Measurements from ENCODE around the gene DPYD. TPM values are rescaled to one million over a fixed set of nuclear protein-coding genes. Genes with fewer than 3 reads are reported as not detected.

DPYD gene
- total RNA-seq, 2 donors from 2014 or later, result 9.2 to 17.5 TPM

DNA sequence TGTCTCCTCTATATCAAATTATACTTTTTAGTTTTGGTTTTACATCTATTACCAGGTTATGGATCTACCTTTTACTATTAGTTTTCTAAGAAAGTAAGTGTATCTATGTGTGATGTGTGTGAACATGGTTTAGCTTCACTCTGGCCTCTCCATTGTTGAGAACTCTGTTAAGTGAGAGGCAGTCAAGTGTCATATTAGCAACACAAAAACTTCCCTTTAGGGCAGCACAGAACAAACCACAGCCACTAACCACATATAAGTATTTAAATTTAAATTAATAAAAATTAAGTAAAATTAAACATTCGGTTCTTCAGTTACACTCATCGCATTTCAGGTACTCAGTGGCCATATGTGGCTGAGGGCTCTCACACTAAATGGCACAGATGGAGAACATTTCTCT lies 96.6 kb downstream of the DPYD start:
- no peaks in the 10 kb centered on the region for H3K36me3 ChIP-seq (ENCODE audit: control insufficient read depth, insufficient read depth, low read length)
- H3K9me3 ChIP-seq (ENCODE audit: control insufficient read depth, low read length), result no peaks in the 10 kb centered on the region
- H3K4me3 ChIP-seq (ENCODE audit: low read length), result no peak overlapping the region
- H3K27me3 ChIP-seq (ENCODE audit: control insufficient read depth, insufficient read depth, low read length, poor library complexity, severe bottlenecking), result no peaks in the 10 kb centered on the region
- H3K27ac Mint-ChIP-seq, result no peak overlapping the region
- TF ChIP-seq, protein P1, sequence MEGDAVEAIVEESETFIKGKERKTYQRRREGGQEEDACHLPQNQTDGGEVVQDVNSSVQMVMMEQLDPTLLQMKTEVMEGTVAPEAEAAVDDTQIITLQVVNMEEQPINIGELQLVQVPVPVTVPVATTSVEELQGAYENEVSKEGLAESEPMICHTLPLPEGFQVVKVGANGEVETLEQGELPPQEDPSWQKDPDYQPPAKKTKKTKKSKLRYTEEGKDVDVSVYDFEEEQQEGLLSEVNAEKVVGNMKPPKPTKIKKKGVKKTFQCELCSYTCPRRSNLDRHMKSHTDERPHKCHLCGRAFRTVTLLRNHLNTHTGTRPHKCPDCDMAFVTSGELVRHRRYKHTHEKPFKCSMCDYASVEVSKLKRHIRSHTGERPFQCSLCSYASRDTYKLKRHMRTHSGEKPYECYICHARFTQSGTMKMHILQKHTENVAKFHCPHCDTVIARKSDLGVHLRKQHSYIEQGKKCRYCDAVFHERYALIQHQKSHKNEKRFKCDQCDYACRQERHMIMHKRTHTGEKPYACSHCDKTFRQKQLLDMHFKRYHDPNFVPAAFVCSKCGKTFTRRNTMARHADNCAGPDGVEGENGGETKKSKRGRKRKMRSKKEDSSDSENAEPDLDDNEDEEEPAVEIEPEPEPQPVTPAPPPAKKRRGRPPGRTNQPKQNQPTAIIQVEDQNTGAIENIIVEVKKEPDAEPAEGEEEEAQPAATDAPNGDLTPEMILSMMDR (conservative IDR thresholded peaks at IDR 0.05), result no peak
- no peak overlapping the region for H3K4me3 Mint-ChIP-seq
- no peaks in the 10 kb centered on the region for H3K36me3 Mint-ChIP-seq (ENCODE audit: low read depth)
- H3K4me1 Mint-ChIP-seq, result no peaks in the 10 kb centered on the region
- no peaks in the 10 kb centered on the region for H3K27me3 Mint-ChIP-seq (ENCODE audit: insufficient read depth)
- no peaks in the 10 kb centered on the region for H3K9me3 Mint-ChIP-seq
- no peak for DNase-seq
- 79 to 83% methylated on average over 1 to 2 of the region's 2 CpGs for WGBS, 2 experiments (ENCODE audit: insufficient coverage in 1 of 2, insufficient read length in 1 of 2)
- no peak overlapping the region for H3K27ac ChIP-seq (ENCODE audit: low read depth, low read length)
- H3K9ac ChIP-seq (ENCODE audit: extremely low read depth, low read length, poor library complexity, severe bottlenecking), result no peak overlapping the region
- no peaks in the 10 kb centered on the region for H3K4me1 ChIP-seq (ENCODE audit: control insufficient read depth, insufficient read depth, low read length)

DNA sequence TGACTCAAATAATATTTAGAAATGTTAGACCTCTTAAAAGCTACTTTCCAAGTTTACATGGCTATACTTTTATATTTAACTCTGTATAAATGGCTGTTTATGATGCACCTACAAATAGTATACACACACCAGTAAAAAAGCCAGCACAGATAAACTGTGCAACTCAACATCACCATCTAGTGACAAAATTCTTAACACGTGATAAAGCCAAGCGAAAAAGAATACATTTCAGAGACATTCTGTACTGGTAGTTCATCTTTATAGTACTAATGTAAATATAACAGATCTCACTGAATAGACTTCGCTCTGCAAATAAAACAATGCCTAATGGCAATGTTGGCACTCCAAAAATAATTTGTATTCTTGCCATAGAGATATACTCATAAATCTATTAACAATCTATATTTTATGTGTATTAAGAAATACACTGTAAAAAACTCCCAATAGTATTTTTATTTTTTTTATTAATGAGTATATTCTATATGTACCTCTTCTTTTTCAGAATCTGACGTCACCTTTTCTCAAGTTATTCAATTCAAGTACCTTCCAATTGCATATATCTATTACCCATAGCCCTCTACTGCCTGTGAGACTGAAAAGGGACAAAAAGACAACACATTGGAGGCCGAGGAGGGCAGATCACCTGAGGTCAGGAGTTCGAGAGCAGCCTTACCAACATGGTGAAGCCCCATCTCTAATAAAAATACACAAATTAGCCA lies 100.2 kb downstream of the DPYD start:
- Histone ChIP-seq H3K4me1 (ENCODE audit: control insufficient read depth, insufficient read depth, low read length) (no peaks in the 10 kb centered on the region), H3K27ac (ENCODE audit: low read depth, low read length) (no peak overlapping the region), H3K9me3 (ENCODE audit: control insufficient read depth, low read length) (no peaks in the 10 kb centered on the region), H3K9ac (ENCODE audit: extremely low read depth, low read length, poor library complexity, severe bottlenecking) (no peak overlapping the region), H3K4me3 (ENCODE audit: low read length) (no peak overlapping the region), H3K27me3 (ENCODE audit: control insufficient read depth, insufficient read depth, low read length, poor library complexity, severe bottlenecking) (no peaks in the 10 kb centered on the region), H3K36me3 (ENCODE audit: control insufficient read depth, insufficient read depth, low read length) (no peaks in the 10 kb centered on the region)
- Mint-ChIP-seq H3K4me3 (no peak overlapping the region), H3K36me3 (ENCODE audit: low read depth) (no peaks in the 10 kb centered on the region), H3K27me3 (ENCODE audit: insufficient read depth) (no peaks in the 10 kb centered on the region), H3K27ac (no peak overlapping the region), H3K4me1 (no peaks in the 10 kb centered on the region), H3K9me3 (no peaks in the 10 kb centered on the region)
- whole genome bisulfite sequencing, 2 experiments (ENCODE audit: insufficient coverage in 1 of 2, insufficient read length in 1 of 2), result 62 to 76% methylated on average over 2 to 6 of the region's 6 CpGs
- TF ChIP-seq, protein P1 (conservative IDR thresholded peaks at IDR 0.05), result peak; percentile 72
- DNase-seq, result no peak

DNA sequence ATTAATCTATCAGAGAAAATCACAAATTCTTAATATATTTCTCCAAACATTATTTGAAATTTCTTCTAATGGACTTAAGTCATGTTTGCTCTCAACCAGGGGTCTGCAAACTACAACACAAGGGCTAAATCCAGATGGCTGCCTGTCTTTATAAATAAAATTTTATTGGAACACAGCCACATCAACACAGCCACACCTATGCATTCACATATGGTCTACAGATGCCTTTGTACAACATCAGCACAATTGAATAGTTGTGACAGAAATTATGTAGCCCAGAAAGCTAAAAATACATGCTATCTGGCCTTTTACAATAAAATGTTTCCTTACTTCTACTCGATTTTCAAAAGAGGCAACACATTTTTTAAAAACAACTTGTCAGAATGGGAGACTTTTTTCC lies 103.9 kb downstream of the DPYD start:
- H3K4me3 Mint-ChIP-seq, result no peak overlapping the region
- no peak for DNase-seq
- no peak overlapping the region for H3K27ac Mint-ChIP-seq
- H3K9me3 Mint-ChIP-seq, result no peaks in the 10 kb centered on the region
- no peaks in the 10 kb centered on the region for H3K36me3 Mint-ChIP-seq (ENCODE audit: low read depth)
- Histone ChIP-seq H3K9ac (ENCODE audit: extremely low read depth, low read length, poor library complexity, severe bottlenecking) (no peak overlapping the region), H3K9me3 (ENCODE audit: control insufficient read depth, low read length) (no peaks in the 10 kb centered on the region), H3K4me3 (ENCODE audit: low read length) (no peak overlapping the region), H3K27me3 (ENCODE audit: control insufficient read depth, insufficient read depth, low read length, poor library complexity, severe bottlenecking) (no peaks in the 10 kb centered on the region), H3K27ac (ENCODE audit: low read depth, low read length) (no peak overlapping the region), H3K4me1 (ENCODE audit: control insufficient read depth, insufficient read depth, low read length) (no peaks in the 10 kb centered on the region), H3K36me3 (ENCODE audit: control insufficient read depth, insufficient read depth, low read length) (no peaks in the 10 kb centered on the region)
- TF ChIP-seq, protein P1 (conservative IDR thresholded peaks at IDR 0.05), result no peak
- peaks cover 3% of the 10 kb centered on the region for H3K27me3 Mint-ChIP-seq (ENCODE audit: insufficient read depth)
- 67% methylated on average over 1 of the region's 1 CpG; no CpG with 5 or more reads in 1 of the 2 experiments for WGBS, 2 experiments (ENCODE audit: insufficient coverage in 1 of 2, insufficient read length in 1 of 2)
- H3K4me1 Mint-ChIP-seq, result no peaks in the 10 kb centered on the region

All from endodermal cell (in vitro differentiated cells).